CD4-positive, alpha-beta T cell (primary cell): Measurements from ENCODE around the gene OXCT1. TPM values are rescaled to one million over a fixed set of nuclear protein-coding genes. Genes with fewer than 3 reads are reported as not detected.
A peak's percentile ranks its signal among the peaks of the same experiment; 100 is the strongest.

Source experiments
- ATAC-seq: fragments of 200-7000 bp; cut with Tn5 transposase; one replicate; pipeline ENCODE4 v1.10.0; 2022; ENCODE audit warnings: mild to moderate bottlenecking; ENCODE audit not compliant: poor library complexity
- CTCF ChIA-PET: fragments of 350-600 bp; sonication (Branson Sonifier 250); formaldehyde crosslinking; loops from one replicate; lab custom pipeline; 2021; ENCODE audit warnings: antibody characterized with exemption, inconsistent platforms; lab: Charles Lee
- POLR2A ChIA-PET: fragments of 350-600 bp; sonication (Branson Sonifier 250); formaldehyde crosslinking; loops from one replicate; lab custom pipeline; 2021; ENCODE audit warnings: antibody characterized with exemption, inconsistent platforms; lab: Charles Lee
- DNase-seq, 14 experiments: peaks; one replicate each; pipeline ENCODE4 v3.0.0-alpha.2; 2013 to 2020; ENCODE audit warnings: mixed read lengths in 2 of 14
- H3K27ac ChIP-seq, 2 donors: one replicate each; pipeline versions ENCODE4 v1.5.1 to v1.7.0; 2013; ENCODE audit warnings: low read length in 2 of 2, low read depth in 1 of 2, mild to moderate bottlenecking in 1 of 2
- H3K27me3 ChIP-seq, 2 experiments: 1 replicate in 1 of 2; 2 replicates in 1 of 2; pipeline versions ENCODE4 v1.6.1 to v1.7.0; 2013; ENCODE audit warnings: low read length in 2 of 2, control low read depth in 1 of 2, mild to moderate bottlenecking in 1 of 2, moderate library complexity in 1 of 2; ENCODE audit not compliant: insufficient read depth in 2 of 2, control insufficient read depth in 1 of 2
- H3K36me3 ChIP-seq: one replicate; pipeline ENCODE4 v1.6.1; 2013; ENCODE audit warnings: low read length, control low read depth; ENCODE audit not compliant: insufficient read depth
- H3K4me1 ChIP-seq: one replicate; pipeline ENCODE4 v1.6.1; 2013; ENCODE audit warnings: low read length, control low read depth; ENCODE audit not compliant: insufficient read depth
- H3K4me3 ChIP-seq: one replicate; pipeline ENCODE4 v1.5.1; 2013; ENCODE audit warnings: mild to moderate bottlenecking, low read length, moderate library complexity
- H3K9me3 ChIP-seq, 2 experiments: 1 replicate in 1 of 2; 2 replicates in 1 of 2; pipeline versions ENCODE4 v1.6.1 to v1.7.0; 2013; ENCODE audit warnings: low read length in 2 of 2, mild to moderate bottlenecking in 2 of 2, control low read depth in 1 of 2, moderate library complexity in 1 of 2; ENCODE audit not compliant: control insufficient read depth in 1 of 2, insufficient read depth in 1 of 2
- H3K27ac Mint-ChIP-seq: one replicate; pipeline ENCODE4 v1.8.0; 2020; ENCODE audit warnings: mixed read lengths
- H3K27me3 Mint-ChIP-seq: one replicate; pipeline ENCODE4 v1.8.0; 2021; ENCODE audit warnings: mixed read lengths
- H3K36me3 Mint-ChIP-seq: one replicate; pipeline ENCODE4 v1.8.0; 2021; ENCODE audit warnings: low read depth, mixed read lengths
- H3K4me1 Mint-ChIP-seq: one replicate; pipeline ENCODE4 v1.8.0; 2021; ENCODE audit warnings: low read depth, mixed read lengths
- H3K4me3 Mint-ChIP-seq: one replicate; pipeline ENCODE4 v1.8.0; 2020; ENCODE audit warnings: mild to moderate bottlenecking, mixed read lengths
- H3K9me3 Mint-ChIP-seq: one replicate; pipeline ENCODE4 v1.8.0; 2020; ENCODE audit warnings: mixed read lengths
- CTCF ChIP-seq: fragments of 200-600 bp; IDR thresholded peaks from one replicate; pipeline ENCODE4 v1.8.0; 2022; ENCODE audit warnings: antibody characterized with exemption, mild to moderate bottlenecking
- intact Hi-C, 2 experiments: fragments of 100-400 bp; cut with DNase I in 1 of 2; cut with micrococcal nuclease in 1 of 2; formaldehyde crosslinking; loops; one replicate each; pipeline versions ENCODE4 v1.15.1 to v1.9.0; 2023 to 2025; cut with DNase I, micrococcal nuclease
- total RNA-seq, 174 experiments: library from RNA in 2 of 174; stranded (reverse) in 2 of 174; gene quantifications; one replicate each; pipeline ENCODE4 v1.2.3 and lab custom pipeline; 2021 to 2026

OXCT1 gene
- total RNA-seq, 2 experiments from 2014 or later, result 14.7 to 15.3 TPM

GRCh38 chr5:41871852-41872251, 1.6 kb upstream of the OXCT1 start:
- H3K9me3 ChIP-seq, result no peaks in the 10 kb centered on the region
- ATAC-seq, result no peak
- H3K9me3 Mint-ChIP-seq, result no peaks in the 10 kb centered on the region
- CTCF ChIA-PET, result interaction anchor here (2.6 kb wide), 1 partner anchor 53 kb away, joined by 9 read pairs; the partner anchor contains the start of gene FBXO4
- H3K36me3 ChIP-seq, result no peaks in the 10 kb centered on the region
- H3K27me3 ChIP-seq, result no peaks in the 10 kb centered on the region
- no peak overlapping the region for H3K4me3 ChIP-seq
- H3K36me3 Mint-ChIP-seq, result peaks cover 13% of the 10 kb centered on the region
- H3K27ac Mint-ChIP-seq, result peak overlapping the region; percentile 95
- peaks cover 28% of the 10 kb centered on the region for H3K4me1 ChIP-seq
- H3K4me3 Mint-ChIP-seq, result no peak overlapping the region
- intact Hi-C loops, result no loop called here
- H3K27ac ChIP-seq, result no peak overlapping the region
- DNase-seq, result no peak
- peaks cover 55% of the 10 kb centered on the region for H3K4me1 Mint-ChIP-seq
- POLR2A ChIA-PET, result interaction anchor here (0.7 to 3.9 kb wide), 4 partner anchors 33 to 1612 kb away, joined by 3 to 74 read pairs (median 23); partner anchors contain the start of genes FBXO4, RIMOC1 and TMEM267
- TF ChIP-seq CTCF, result no peak
- H3K27me3 Mint-ChIP-seq, result no peaks in the 10 kb centered on the region

GRCh38 chr5:41870627-41871048, 413 bp upstream of the OXCT1 start:
- H3K36me3 Mint-ChIP-seq, result peaks cover 13% of the 10 kb centered on the region
- no peak for TF ChIP-seq CTCF
- ChIA-PET CTCF (interaction anchor here (1.5 to 2.6 kb wide), 2 partner anchors 34 to 55 kb away, joined by 6 to 9 read pairs; partner anchors contain the start of genes FBXO4 and RIMOC1), POLR2A (interaction anchor here (0.6 to 3.9 kb wide), 16 partner anchors 9 to 1613 kb away, joined by 3 to 74 read pairs (median 3); partner anchors contain the start of genes FBXO4, RIMOC1 and TMEM267)
- Histone ChIP-seq H3K27me3 (no peaks in the 10 kb centered on the region), H3K4me3 (peak overlapping the region; percentile 81), H3K4me1 (peaks cover 30% of the 10 kb centered on the region), H3K9me3 (no peaks in the 10 kb centered on the region), H3K36me3 (no peaks in the 10 kb centered on the region), H3K27ac (peak overlapping the region; percentile 88)
- no peaks in the 10 kb centered on the region for H3K27me3 Mint-ChIP-seq
- H3K9me3 Mint-ChIP-seq, result no peaks in the 10 kb centered on the region
- ATAC-seq (no peak), DNase-seq (no peak)
- peak overlapping the region; percentile 92 for H3K4me3 Mint-ChIP-seq
- peak overlapping the region; percentile 95 for H3K27ac Mint-ChIP-seq
- peaks cover 66% of the 10 kb centered on the region for H3K4me1 Mint-ChIP-seq
- intact Hi-C loops, result loop anchor here (1.0 kb wide), 3 partner anchors 33 to 55 kb away; partner anchors contain the start of genes FBXO4 (in 1 of the 2) and RIMOC1 (in 1 of the 2)

GRCh38 chr5:41869151-41869723, 988 bp downstream of the OXCT1 start:
- no peak for TF ChIP-seq CTCF
- Mint-ChIP-seq H3K27me3 (no peaks in the 10 kb centered on the region), H3K4me1 (peaks cover 71% of the 10 kb centered on the region), H3K27ac (peak overlapping the region; percentile 95), H3K36me3 (peaks cover 13% of the 10 kb centered on the region), H3K9me3 (no peaks in the 10 kb centered on the region), H3K4me3 (peak overlapping the region; percentile 92)
- H3K27ac ChIP-seq, result peak overlapping the region; percentile 88
- no peaks in the 10 kb centered on the region for H3K27me3 ChIP-seq
- H3K36me3 ChIP-seq, result no peaks in the 10 kb centered on the region
- intact Hi-C loops, result loop anchor here in 1 of 2 experiments (1.0 to 5.0 kb wide), 2 partner anchors 56 to 1038 kb away; partner anchors contain the start of gene FBXO4
- POLR2A ChIA-PET, result interaction anchor here (0.6 to 3.9 kb wide), 5 partner anchors 35 to 1734 kb away, joined by 3 to 74 read pairs (median 4); partner anchors contain the start of genes FBXO4, NNT, RIMOC1 and TMEM267
- CTCF ChIA-PET, result interaction anchor here (2.6 kb wide), 1 partner anchor 56 kb away, joined by 9 read pairs; the partner anchor contains the start of gene FBXO4
- peaks cover 30% of the 10 kb centered on the region for H3K4me1 ChIP-seq
- ATAC-seq, result no peak
- peak overlapping the region; percentile 81 for H3K4me3 ChIP-seq
- no peaks in the 10 kb centered on the region for H3K9me3 ChIP-seq
- DNase-seq, result peak in 4 of 14 experiments; percentile 3 to 28 (median 8)
